Stimulated activated naive B cell treated with anti-CD40 and anti-IgM and Interleukin-4, amounts not matched to agents 10 μg/mL and 1 μg/mL and 100 μg/mL, for 72 hours (primary cell): Measurements from ENCODE around the gene PNN.
"Not testable (repeated sequence)": the region's sequence is repeated elsewhere in the genome, so short reads cannot be mapped to it uniquely, and the experiment has no call there.

Experiments used
- ATAC-seq, 2 donors: fragments of 150-1000 bp; cut with Tn5 transposase; replicated peaks; 2 replicates each; pipeline ENCODE4 v1.10.0; 2021; ENCODE audit warnings: moderate library complexity in 1 of 2
- DNase-seq: peaks from one replicate; pipeline ENCODE4 v3.0.0; 2021
- H3K27ac Mint-ChIP-seq: one replicate; pipeline ENCODE4 v1.8.0; 2022; ENCODE audit warnings: mild to moderate bottlenecking, mixed read lengths
- H3K27me3 Mint-ChIP-seq, 2 donors: one replicate each; pipeline ENCODE4 v1.8.0; 2022; ENCODE audit warnings: mixed read lengths in 2 of 2
- H3K36me3 Mint-ChIP-seq, 2 donors: one replicate each; pipeline ENCODE4 v1.8.0; 2022; ENCODE audit warnings: mixed read lengths in 2 of 2, mild to moderate bottlenecking in 1 of 2
- H3K4me1 Mint-ChIP-seq, 2 donors: one replicate each; pipeline ENCODE4 v1.8.0; 2022; ENCODE audit warnings: mixed read lengths in 2 of 2, mild to moderate bottlenecking in 1 of 2
- H3K4me3 Mint-ChIP-seq, 2 donors: one replicate each; pipeline ENCODE4 v1.8.0; 2022; ENCODE audit warnings: mild to moderate bottlenecking in 2 of 2, mixed read lengths in 2 of 2, moderate library complexity in 1 of 2
- H3K9me3 Mint-ChIP-seq, 2 donors: one replicate each; pipeline ENCODE4 v1.8.0; 2022; ENCODE audit warnings: mixed read lengths in 2 of 2, mild to moderate bottlenecking in 1 of 2

The PNN gene

DNA sequence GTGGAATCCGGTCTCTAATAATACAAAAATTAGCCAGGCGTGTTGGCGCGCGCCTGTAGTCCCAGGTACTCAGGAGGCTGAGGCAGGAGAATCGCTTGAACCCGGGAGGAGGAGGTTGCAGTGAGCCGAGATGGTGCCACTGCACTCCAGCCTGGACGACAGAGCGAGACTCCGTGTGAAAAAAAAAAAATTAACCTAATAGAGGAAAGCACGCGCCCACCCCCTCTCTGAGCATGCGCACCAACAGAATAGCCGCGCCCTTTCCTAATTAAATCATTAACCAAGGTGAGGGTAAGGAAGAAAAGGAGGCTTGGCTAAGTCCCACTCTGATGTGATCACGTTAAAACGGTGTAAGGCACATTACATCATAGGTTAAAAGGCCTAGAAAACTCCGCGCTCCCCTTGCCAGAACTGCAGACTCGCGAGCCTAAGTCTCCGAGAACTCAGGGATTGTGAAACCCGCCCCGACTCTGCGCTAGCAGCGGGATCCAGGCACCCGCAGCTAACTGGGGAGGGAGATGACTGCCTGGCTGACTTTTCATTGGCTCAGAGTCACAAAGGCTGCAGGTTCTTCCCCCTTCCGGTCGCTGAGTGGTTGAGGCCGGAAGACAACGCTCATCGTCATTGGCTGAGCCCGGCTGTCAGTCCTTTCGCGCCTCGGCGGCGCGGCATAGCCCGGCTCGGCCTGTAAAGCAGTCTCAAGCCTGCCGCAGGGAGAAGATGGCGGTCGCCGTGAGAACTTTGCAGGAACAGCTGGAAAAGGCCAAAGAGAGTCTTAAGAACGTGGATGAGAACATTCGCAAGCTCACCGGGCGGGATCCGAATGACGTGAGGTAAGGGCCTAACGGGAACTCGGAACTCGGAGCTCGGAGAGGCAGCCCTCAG is at the start of gene PNN:
TSS of gene PNN (plus strand) at position 695 of the 885 bp plus-strand sequence. CDS start at position 721, 26 bp downstream.
- Mint-ChIP-seq H3K9me3 (no peaks in the 10 kb centered on the region), H3K36me3 (peaks cover 27 to 39% of the 10 kb centered on the region in 2 donors), H3K27me3 (no peaks in the 10 kb centered on the region), H3K4me3 (peak within 1 kb of the TSS; percentile 92 to 98), H3K27ac (peak within 1 kb of the TSS; percentile 100), H3K4me1 (peaks cover 9 to 27% of the 10 kb centered on the region in 2 donors)
- peak; percentile 99 for DNase-seq
- ATAC-seq = peak; percentile 88 to 89

- not testable (repeated sequence) for H3K27me3 Mint-ChIP-seq, H3K4me3 Mint-ChIP-seq, ATAC-seq, DNase-seq, H3K27ac Mint-ChIP-seq, H3K9me3 Mint-ChIP-seq
- peaks cover 41 to 59% of the 10 kb centered on the region in 2 donors for H3K36me3 Mint-ChIP-seq
- peaks cover 8 to 12% of the 10 kb centered on the region in 2 donors for H3K4me1 Mint-ChIP-seq
Measured at GRCh38 chr14:39137835-39138234, 37.2 kb upstream of the PNN start.

DNA sequence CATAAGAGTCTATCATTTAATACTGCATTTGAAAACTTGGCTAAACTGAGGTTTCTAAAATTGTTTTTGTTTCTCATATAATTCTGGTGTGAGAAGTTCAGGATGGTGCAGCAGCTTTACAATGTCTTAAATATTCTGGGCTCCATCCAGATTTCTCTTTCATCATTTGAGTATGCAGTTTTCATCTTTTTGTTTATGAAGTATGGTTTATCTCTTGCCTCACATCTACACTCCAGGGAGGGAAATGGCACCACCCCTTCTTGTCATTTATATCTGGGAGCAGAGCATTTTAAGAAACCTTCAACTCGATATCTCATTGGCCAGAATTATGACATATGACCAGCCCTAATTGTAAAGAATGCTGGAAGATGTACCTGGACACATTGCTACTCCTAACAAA is 36.6 kb upstream of the PNN start:
- Mint-ChIP-seq H3K9me3 (peaks cover 6 to 8% of the 10 kb centered on the region in 2 donors), H3K27ac (no peak overlapping the region), H3K4me1 (peaks cover 10 to 16% of the 10 kb centered on the region in 2 donors), H3K4me3 (no peak overlapping the region), H3K27me3 (no peaks in the 10 kb centered on the region), H3K36me3 (peaks cover 44 to 62% of the 10 kb centered on the region in 2 donors)
- ATAC-seq (no peak), DNase-seq (no peak)

- DNase-seq (no peak), ATAC-seq (no peak)
- Mint-ChIP-seq H3K27me3 (no peaks in the 10 kb centered on the region), H3K4me1 (peaks cover 10 to 16% of the 10 kb centered on the region in 2 donors), H3K4me3 (no peak overlapping the region), H3K9me3 (peaks cover 6 to 8% of the 10 kb centered on the region in 2 donors), H3K27ac (peak overlapping the region; percentile 60), H3K36me3 (peaks cover 40 to 58% of the 10 kb centered on the region in 2 donors)
Measured at GRCh38 chr14:39140170-39140569, 34.9 kb upstream of the PNN start.

- Mint-ChIP-seq H3K4me1 (peaks cover 12 to 16% of the 10 kb centered on the region in 2 donors), H3K36me3 (peaks cover 42 to 64% of the 10 kb centered on the region in 2 donors)
- not testable (repeated sequence) for H3K27ac Mint-ChIP-seq, ATAC-seq, DNase-seq, H3K9me3 Mint-ChIP-seq, H3K27me3 Mint-ChIP-seq, H3K4me3 Mint-ChIP-seq
Measured at GRCh38 chr14:39141623-39142022, 33.4 kb upstream of the PNN start.

GRCh38 chr14:39143226-39143625 is 31.8 kb upstream of the PNN start:
- ATAC-seq, DNase-seq, H3K27me3 Mint-ChIP-seq, H3K27ac Mint-ChIP-seq, H3K9me3 Mint-ChIP-seq: not testable (repeated sequence)
- Mint-ChIP-seq H3K4me3 (peak overlapping the region in 1 of 2 donors; percentile 2), H3K36me3 (peaks cover 49 to 68% of the 10 kb centered on the region in 2 donors), H3K4me1 (peaks cover 12 to 16% of the 10 kb centered on the region in 2 donors)

DNA sequence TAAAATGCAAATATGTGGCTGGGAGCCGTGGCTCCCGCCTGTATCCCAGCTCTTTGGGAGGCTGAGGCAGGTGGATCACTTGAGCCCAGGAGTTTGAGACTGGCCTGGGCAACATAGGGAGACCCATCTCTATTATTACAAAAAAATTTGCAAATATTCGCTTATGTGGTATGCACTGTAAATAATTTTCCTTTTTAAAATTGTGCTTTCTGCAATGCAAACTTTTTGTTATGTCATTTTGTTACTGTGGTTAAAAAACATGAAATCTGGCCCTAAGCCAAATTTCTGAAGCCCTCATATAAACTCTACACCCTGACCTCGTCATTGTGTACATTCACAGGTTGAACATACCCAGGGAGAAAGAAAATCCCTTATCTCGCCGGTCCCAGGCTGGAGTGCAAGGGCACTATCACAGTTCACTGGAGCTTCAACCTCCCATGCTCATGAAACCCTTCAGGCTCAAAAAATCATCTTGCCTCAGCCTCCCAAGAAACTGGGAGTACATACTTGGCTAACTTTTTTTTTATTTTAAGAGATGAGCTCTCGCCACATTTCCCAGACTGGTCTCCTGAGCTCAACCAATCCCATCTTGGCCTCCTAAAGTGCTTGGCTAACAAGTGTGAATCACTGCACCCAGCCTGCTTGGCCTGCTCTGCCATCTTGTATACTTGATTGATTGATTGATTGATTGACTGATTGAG is 29.6 kb upstream of the PNN start:
- H3K4me3 Mint-ChIP-seq = no peak overlapping the region
- peak overlapping the region; percentile 14 for H3K27ac Mint-ChIP-seq
- DNase-seq = no peak
- H3K9me3 Mint-ChIP-seq = peaks cover 6% of the 10 kb centered on the region in 2 donors
- no peaks in the 10 kb centered on the region for H3K27me3 Mint-ChIP-seq
- peaks cover 8 to 12% of the 10 kb centered on the region in 2 donors for H3K4me1 Mint-ChIP-seq
- no peak for ATAC-seq
- H3K36me3 Mint-ChIP-seq = peaks cover 39 to 59% of the 10 kb centered on the region in 2 donors

DNA sequence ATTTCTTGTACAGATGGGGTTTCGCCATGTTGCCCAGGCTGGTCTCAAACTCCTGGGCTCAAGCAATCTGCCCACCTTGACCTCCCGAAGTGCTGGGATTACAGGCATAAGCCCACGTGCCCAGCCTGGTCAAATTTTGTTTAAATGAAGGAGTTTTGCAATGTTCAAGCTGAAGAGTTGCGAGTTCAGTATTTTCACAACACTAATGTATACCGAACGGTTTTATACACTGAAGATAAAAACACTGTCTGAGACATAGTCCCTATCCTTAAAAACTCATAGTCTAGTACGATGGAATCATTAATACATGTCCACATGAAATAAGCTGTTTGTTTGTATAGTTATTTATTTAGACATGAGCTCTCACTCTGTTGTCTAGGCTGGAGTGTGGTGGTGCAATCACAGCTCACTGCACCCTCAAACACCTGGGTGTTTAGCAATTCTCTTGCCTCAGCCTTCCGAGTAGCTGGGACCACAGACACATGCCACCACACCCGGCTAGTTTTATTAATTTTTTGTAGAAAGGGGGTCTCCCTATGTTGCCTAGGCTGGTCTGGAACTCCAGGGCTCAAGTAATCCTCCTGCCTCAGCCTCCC is 20.4 kb upstream of the PNN start:
- Mint-ChIP-seq H3K27me3 (no peaks in the 10 kb centered on the region), H3K4me1 (no peaks in the 10 kb centered on the region), H3K4me3 (no peak overlapping the region), H3K36me3 (peaks cover 25 to 30% of the 10 kb centered on the region in 2 donors), H3K27ac (peak overlapping the region; percentile 47), H3K9me3 (no peaks in the 10 kb centered on the region)
- no peak for DNase-seq
- ATAC-seq = no peak

GRCh38 chr14:39157491-39157890 is 17.6 kb upstream of the PNN start:
- Mint-ChIP-seq H3K9me3 (no peaks in the 10 kb centered on the region), H3K4me3 (no peak overlapping the region), H3K4me1 (peaks cover 1 to 12% of the 10 kb centered on the region in 2 donors), H3K27me3 (no peaks in the 10 kb centered on the region), H3K27ac (no peak overlapping the region), H3K36me3 (peaks cover 31 to 40% of the 10 kb centered on the region in 2 donors)
- no peak for DNase-seq
- no peak for ATAC-seq

- Mint-ChIP-seq H3K4me3 (no peak overlapping the region), H3K27me3 (no peaks in the 10 kb centered on the region), H3K4me1 (peaks cover 5 to 17% of the 10 kb centered on the region in 2 donors), H3K27ac (no peak overlapping the region), H3K36me3 (peaks cover 33 to 42% of the 10 kb centered on the region in 2 donors), H3K9me3 (no peaks in the 10 kb centered on the region)
- no peak for ATAC-seq
- no peak for DNase-seq
Measured at GRCh38 chr14:39158222-39158858, 16.7 kb upstream of the PNN start.

GRCh38 chr14:39160494-39160893 is 14.6 kb upstream of the PNN start:
- ATAC-seq = no peak
- Mint-ChIP-seq H3K9me3 (no peaks in the 10 kb centered on the region), H3K36me3 (peaks cover 27 to 45% of the 10 kb centered on the region in 2 donors), H3K27ac (no peak overlapping the region), H3K4me3 (no peak overlapping the region), H3K4me1 (peaks cover 8 to 17% of the 10 kb centered on the region in 2 donors), H3K27me3 (no peaks in the 10 kb centered on the region)
- DNase-seq = no peak

DNA sequence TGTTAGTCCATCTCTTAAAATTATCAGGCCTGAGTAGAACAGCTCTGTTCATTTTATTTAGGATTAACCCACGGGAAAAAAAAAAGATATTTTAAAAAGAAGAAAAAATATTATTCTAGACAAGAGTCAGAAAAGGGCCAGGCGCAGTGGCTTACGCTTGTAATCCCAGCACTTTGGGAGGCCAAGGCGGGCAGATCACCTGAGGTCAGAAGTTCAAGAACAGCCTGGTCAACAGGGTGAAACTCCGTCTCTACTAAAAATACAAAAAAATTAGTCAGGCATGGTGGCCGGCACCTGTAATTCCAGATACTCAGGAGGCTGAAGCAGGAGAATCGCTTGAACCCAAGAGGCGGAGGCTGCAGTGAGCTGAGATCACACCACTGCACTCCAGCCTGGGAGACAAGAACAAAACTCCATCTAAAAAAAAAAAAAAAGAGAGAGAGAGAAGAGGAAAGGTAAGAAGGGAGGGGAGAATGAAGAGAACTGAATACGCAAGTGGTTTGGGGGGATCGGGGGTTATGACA is 7.2 kb upstream of the PNN start:
- not testable (repeated sequence) for H3K9me3 Mint-ChIP-seq, ATAC-seq, H3K27me3 Mint-ChIP-seq, H3K27ac Mint-ChIP-seq, DNase-seq
- Mint-ChIP-seq H3K4me3 (peak overlapping the region in 1 of 2 donors; percentile 57), H3K36me3 (peaks cover 10 to 31% of the 10 kb centered on the region in 2 donors), H3K4me1 (peaks cover 19 to 21% of the 10 kb centered on the region in 2 donors)

DNA sequence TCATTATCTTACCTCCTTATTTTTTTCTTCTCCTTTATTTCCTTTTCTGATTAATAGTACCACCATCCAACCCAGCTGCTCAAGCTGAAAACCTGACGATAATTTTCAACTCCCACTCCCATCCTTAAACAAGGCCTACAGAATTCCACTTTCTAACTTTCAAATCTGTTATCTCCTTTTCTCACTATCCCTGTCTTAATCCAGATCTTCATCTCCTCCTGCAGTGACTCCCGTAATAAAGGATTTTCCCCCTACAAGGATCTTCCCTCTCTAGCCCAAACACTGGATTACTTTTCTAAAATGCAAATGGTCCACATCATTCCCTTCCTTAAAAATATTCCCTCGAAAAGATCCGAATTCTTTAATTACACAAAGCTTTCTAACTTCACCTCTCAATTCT is 6.5 kb upstream of the PNN start:
- Mint-ChIP-seq H3K4me1 (peaks cover 19 to 20% of the 10 kb centered on the region in 2 donors), H3K4me3 (peak overlapping the region; percentile 49 to 73), H3K9me3 (no peaks in the 10 kb centered on the region), H3K27ac (no peak overlapping the region), H3K36me3 (peaks cover 7 to 29% of the 10 kb centered on the region in 2 donors), H3K27me3 (no peaks in the 10 kb centered on the region)
- DNase-seq (no peak), ATAC-seq (no peak)
